AG09319 (cell line): ENCODE measurements around the gene CRIP3.
"Not testable (repeated sequence)": the region's sequence is repeated elsewhere in the genome, so short reads cannot be mapped to it uniquely, and the experiment has no call there.

Source experiments
- DNase-seq: peaks from one replicate; pipeline ENCODE4 v3.0.0-alpha.2; 2010; ENCODE audit warnings: low read depth; ENCODE audit errors: extremely low read depth
- TF ChIP-seq, protein P1 (sequence below): IDR thresholded peaks from 2 replicates; pipeline ENCODE4 v1.5.1; 2011; ENCODE audit warnings: low read depth, mild to moderate bottlenecking, inconsistent platforms, low read length, moderate library complexity

Gene CRIP3

DNA sequence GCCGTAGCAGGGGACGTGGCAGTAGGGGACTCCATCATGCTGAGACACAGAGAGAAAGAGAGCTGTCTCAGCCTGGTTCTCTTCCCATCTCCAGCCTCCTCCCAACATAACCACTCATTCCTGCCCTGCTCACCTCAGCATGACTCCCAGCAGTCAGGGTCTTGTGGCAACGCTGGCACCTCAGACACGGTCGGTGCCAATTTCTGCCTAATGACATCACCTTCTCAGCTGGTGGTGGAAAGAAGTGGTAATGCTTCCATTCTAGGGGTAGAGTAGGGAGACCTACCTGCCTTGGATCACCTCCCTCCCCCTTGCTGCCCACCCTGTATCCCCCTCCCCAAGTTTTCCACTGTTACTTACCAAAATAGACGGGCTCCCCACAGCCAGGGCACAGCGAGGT is 2.5 kb downstream of the CRIP3 start:
- no peak for DNase-seq
- TF ChIP-seq, protein P1, sequence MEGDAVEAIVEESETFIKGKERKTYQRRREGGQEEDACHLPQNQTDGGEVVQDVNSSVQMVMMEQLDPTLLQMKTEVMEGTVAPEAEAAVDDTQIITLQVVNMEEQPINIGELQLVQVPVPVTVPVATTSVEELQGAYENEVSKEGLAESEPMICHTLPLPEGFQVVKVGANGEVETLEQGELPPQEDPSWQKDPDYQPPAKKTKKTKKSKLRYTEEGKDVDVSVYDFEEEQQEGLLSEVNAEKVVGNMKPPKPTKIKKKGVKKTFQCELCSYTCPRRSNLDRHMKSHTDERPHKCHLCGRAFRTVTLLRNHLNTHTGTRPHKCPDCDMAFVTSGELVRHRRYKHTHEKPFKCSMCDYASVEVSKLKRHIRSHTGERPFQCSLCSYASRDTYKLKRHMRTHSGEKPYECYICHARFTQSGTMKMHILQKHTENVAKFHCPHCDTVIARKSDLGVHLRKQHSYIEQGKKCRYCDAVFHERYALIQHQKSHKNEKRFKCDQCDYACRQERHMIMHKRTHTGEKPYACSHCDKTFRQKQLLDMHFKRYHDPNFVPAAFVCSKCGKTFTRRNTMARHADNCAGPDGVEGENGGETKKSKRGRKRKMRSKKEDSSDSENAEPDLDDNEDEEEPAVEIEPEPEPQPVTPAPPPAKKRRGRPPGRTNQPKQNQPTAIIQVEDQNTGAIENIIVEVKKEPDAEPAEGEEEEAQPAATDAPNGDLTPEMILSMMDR: no peak

DNA sequence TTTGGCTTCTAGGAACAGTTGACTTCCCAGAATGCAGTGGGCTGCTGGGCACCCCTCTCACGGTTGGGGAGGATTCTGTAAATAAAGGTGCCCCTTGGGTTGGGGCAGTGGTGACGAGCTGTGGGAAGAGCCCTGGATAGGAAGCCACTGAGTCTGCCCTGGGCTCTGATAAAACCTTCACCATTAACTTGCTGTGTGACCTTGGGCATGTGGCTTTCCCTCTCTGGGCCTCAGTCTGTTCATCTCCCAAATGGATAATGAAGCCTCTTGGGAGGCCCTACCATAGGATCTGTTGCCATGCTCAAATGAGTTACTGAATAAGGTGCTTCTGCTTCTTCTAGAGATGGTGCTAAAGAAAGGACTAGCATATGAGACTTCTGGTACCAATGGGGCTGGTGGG is 3.7 kb downstream of the CRIP3 start:
- TF ChIP-seq, protein P1: no peak
- DNase-seq: no peak

DNA sequence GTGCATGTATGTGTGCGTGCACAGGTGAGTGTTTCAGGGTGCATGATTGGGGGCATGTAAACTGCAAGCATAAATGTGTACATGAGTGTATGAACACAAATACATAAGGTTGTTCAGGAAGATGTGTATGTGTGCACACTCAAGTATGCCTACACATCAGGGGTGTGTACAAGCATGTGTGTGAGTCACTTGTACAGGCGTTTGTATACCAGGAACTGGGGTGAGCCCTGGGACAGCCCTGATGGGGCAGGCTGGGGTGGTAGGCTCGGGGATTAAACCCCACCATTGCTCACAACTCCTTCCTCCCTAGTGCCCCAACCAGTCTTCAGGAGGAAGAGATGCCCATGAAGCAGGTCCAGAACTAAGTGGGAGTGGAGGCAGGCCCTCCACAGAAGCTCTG is 4.3 kb downstream of the CRIP3 start:
- DNase-seq: no peak
- TF ChIP-seq, protein P1: no peak

DNA sequence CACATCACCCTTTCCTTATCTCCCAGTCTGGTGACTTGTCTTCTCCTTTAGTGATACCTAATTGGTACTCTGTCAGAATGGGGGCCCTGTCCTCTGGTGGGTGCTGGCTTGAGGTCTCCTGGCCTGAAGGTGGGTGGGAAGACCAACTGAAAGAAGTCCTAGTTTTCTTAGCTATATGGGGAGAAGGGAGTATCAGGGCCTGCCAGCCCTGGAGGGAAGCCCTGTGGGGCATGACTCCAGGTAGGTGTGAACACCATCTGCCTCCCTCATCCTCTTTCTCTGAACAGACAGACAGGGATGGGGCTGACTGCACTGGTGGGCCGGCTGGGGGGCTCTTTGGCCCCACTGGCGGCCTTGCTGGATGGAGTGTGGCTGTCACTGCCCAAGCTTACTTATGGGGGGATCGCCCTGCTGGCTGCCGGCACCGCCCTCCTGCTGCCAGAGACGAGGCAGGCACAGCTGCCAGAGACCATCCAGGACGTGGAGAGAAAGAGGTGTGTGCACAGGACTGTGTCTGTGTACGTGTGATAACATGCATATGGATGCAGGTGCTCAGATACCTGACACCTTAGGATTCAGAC is 4.8 kb downstream of the CRIP3 start:
- TF ChIP-seq, protein P1: no peak
- no peak for DNase-seq

DNA sequence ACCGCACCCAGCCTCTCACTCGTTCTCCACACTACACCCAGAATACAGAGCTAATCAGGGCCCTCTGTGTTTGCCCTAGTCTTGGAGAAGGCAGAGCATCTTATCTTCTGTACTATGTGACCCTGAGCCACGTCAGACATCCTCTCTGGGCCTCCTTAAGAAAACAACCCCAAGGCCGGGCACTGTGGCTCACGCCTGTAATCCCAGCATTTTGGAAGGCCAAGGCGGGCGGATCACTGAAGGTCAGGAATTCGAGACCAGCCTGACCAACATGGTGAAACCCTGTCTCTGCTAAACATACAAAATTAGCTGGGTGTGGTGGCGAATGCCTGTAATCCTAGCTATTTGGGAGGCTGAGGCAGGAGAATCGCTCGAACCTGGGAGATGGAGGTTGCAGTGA is 5.6 kb downstream of the CRIP3 start:
- DNase-seq: not testable (repeated sequence)

DNA sequence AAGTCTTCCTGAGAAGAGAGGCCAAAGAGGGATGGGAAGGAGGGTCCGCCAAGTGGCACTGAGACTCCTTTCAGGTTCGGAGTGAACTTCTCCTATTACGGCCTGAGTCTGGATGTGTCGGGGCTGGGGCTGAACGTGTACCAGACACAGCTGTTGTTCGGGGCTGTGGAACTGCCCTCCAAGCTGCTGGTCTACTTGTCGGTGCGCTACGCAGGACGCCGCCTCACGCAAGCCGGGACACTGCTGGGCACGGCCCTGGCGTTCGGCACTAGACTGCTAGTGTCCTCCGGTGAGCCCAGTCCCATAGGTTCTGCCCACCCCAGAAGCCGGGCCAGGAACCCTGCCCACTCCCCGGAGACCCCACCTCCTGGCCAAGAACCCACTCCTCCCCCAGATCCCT is 6.5 kb downstream of the CRIP3 start:
- no peak for DNase-seq
- TF ChIP-seq, protein P1: no peak

DNA sequence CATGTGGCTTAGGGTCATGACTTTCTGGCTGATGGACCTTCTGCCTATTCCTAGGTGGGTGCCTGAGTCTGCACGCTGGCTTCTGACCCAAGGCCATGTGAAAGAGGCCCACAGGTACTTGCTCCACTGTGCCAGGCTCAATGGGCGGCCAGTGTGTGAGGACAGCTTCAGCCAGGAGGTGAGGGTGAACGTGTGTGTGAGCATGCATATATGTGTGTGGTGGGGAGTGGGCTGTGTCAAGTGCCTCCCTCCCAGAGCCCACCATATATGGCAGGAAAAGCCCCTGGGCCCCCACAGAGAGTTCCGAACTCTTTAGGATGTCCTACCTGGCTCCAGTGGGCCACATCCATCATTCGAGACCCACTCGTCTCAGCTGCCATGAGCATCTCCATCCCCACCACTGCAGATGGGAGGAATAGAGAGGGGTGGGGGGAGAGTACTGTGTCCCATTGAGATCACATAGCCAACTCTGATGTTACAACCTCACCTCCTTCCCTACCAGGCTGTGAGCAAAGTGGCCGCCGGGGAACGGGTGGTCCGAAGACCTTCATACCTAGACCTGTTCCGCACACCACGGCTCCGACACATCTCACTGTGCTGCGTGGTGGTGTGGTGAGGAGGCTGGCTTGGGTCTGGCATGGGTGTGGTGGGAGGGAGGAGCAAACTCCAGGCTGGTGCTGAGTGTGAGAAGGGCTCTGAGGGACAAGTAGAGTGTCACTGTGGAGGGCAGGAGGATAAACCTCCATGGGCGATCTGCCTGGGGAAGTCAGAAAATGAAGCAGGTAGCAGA is 7.3 kb downstream of the CRIP3 start:
- no peak for DNase-seq
- TF ChIP-seq, protein P1: no peak
